ENCODE results near the gene GABRA4.

The GABRA4 gene

GRCh38 chr4:46927201-46927600, 66.2 kb downstream of the GABRA4 start:
- no peak for DNase-seq (ENCODE audit: low spot score)

DNA sequence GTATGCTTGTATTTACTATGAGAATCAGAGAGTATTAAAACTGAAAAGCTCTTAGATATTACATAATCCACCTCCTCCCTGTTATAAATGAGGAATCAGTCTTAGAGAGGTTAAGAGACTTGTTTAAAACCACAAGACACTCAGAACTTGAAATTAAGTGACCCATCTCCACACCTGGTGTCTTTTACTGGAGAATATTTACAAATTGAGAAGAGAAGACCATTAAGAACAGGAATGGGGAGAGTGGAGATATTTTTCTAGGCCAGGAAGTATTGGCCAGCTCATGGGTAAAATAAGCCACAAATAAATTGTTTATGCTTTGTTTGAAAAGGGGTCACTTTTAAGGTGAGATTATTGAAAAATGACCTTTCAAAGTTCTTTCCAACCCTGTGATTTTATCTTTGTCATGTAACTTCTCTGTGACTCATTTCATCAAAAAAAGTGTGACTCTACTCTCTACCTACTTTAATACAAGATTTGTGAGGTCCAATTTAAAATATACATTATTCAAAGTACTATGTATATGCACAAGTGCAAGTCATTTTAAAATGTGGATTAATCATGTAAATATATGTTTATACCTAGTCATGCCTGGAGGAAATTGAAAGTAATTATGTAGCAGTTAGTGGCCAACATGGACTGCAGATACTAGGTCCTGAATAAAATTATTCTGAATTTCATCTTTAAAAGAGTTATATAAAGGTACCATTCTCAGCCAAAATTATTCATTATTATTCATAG, 68.4 kb downstream of the GABRA4 start:
- DNase-seq (ENCODE audit: low spot score), result no peak

DNA sequence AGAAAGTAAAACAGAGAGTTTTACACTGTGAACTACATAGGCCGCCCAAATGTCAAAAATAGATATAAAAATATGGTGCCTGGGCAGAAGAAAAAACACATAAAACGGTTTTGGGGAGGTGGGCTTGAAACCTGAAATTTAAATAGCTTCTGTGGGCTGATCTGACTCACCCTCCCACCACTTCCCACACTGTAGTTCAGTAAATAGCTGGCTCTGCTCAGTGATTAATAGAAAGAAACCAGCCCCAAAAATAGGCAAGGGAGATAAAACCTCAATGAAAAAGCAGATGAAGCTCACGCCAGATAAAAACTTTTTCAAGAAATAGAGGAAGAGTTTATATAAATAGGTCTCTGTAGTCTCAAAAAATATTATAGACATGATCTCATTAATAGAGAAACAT, 71.2 kb downstream of the GABRA4 start:
- DNase-seq (ENCODE audit: low spot score), result no peak

- DNase-seq (ENCODE audit: low spot score), result no peak
Measured at GRCh38 chr4:46909078-46909477, 84.3 kb downstream of the GABRA4 start, which contains the start of gene COX7B2. COX7B2 (minus strand) TSS chr4:46909245; CDS start chr4:46735192, 174,053 bp downstream.

GRCh38 chr4:46908148-46908547, 85.2 kb downstream of the GABRA4 start:
- no peak for DNase-seq (ENCODE audit: low spot score)

- no peak for DNase-seq (ENCODE audit: low spot score)
Measured at GRCh38 chr4:46900082-46900481, 93.3 kb downstream of the GABRA4 start.

DNA sequence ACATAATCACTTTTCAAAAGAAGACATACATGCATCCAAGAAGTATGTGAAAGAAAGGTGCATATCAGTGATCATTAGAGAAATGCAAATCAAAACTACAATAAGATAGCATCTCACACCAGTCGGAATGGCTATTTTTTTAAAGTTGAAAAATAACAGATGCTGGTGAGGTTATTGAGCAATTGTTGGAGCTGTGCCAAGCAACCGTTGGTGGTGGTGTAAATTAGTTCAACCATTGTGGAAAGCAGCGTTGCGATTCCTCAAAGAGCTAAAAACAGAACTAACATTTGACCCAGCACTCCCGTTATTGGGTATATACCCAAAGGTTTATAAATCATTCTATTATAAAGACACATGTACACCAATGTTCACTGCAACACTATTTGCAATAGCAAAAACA, 98.6 kb downstream of the GABRA4 start:
- DNase-seq (ENCODE audit: low spot score), result no peak

GRCh38 chr4:46890056-46890455, 103.3 kb downstream of the GABRA4 start:
- DNase-seq (ENCODE audit: low spot score), result peak; percentile 3

GRCh38 chr4:46889410-46889809, 104.0 kb downstream of the GABRA4 start:
- no peak for DNase-seq (ENCODE audit: low spot score)

- peak; percentile 27 for DNase-seq (ENCODE audit: low spot score)
Measured at GRCh38 chr4:46886711-46887110, 106.7 kb downstream of the GABRA4 start.

DNA sequence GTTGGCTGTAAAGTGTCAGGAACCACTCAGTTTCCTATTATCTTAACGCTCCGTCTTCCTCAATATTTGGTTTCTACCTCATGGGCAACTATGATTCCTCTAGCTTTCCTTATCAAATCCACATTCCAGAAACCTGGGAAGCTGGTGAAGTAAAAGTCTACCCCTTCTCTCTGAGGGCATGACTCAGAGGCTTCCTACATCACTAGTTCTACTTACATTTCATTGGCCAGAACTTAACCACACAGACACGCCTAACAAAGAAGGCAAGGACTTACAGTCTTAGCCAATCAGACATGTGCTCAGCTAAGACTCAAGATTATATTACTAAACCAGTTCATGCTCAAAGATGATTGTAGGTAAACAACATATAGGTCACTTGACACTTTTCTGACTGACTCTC, 114.7 kb downstream of the GABRA4 start:
- no peak for DNase-seq (ENCODE audit: low spot score)

- no peak for DNase-seq (ENCODE audit: low spot score)
Measured at GRCh38 chr4:46874811-46875210, 118.6 kb downstream of the GABRA4 start.

- no peak for DNase-seq (ENCODE audit: low spot score)
Measured at GRCh38 chr4:46870411-46870810, 123.0 kb downstream of the GABRA4 start.

Data from pons (tissue), 1 donor.